GDM1 (cell line): ENCODE data around the gene FUS.
"Not testable (repeated sequence)": the region's sequence is repeated elsewhere in the genome, so short reads cannot be mapped to it uniquely, and the experiment has no call there.

ENCODE experiments used
- DNase-seq: peaks from one replicate; lab custom pipeline; 2025; lab: John Stamatoyannopoulos, UW

Gene FUS

DNA sequence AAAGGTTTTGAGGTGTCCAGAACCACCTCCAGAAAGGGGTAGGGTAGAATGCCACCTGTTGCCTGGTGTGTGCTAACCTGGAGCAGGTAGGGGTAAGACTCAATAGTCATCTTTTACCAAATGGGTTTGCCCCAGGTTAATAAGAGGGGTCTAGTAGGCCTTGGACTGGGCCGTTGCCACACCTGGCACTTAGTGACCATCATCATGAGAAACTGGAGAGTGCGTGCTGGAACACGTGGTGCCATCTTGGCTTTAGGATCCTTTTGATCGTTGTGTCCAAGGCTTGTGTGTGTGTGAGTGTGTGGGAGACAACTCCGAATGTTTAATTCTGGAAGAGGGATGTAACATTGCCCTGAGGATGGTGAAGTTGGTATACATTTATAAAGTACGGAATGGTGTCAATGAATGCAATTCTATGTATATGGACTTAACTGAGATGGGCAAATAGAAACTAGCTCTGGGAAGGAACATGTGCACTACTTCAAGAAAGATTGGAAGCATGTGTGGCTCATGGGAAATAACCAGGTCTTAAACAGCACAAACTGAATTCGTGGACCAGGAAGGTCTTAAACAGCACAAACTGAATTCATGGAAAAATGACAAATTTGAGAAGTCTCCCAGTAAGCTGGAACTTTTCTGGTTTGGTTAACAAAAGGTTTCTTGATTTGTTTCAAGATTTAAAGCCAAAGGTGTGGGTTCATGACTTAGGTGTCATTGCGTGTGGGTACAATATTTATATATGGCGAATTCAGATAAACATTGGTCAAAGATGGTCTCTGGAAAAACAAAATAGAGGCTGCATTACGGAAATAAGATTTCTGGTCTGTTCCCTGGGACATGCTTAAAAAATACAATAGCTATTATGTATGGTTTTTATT lies 7.2 kb downstream of the FUS start:
- DNase-seq: no peak

DNA sequence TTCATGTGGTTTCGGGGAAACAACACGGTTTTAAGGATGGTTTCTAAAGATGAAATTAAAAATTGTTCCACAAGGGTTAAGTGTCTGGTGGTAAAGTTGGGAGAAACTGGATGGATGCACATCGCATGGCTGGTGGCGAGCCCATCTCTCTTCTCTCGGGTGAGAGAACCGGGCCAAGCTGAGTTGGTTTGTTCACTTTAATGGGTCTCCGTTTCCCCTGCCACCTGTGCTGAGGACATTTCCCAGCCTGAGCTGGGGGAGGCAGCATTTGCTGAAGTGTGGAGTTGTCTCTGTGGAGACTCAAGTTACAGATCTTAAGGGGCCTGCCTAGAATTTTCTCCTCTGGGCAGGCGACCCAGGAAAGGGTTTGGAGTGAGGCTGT lies 7.9 kb downstream of the FUS start:
- no peak for DNase-seq

DNA sequence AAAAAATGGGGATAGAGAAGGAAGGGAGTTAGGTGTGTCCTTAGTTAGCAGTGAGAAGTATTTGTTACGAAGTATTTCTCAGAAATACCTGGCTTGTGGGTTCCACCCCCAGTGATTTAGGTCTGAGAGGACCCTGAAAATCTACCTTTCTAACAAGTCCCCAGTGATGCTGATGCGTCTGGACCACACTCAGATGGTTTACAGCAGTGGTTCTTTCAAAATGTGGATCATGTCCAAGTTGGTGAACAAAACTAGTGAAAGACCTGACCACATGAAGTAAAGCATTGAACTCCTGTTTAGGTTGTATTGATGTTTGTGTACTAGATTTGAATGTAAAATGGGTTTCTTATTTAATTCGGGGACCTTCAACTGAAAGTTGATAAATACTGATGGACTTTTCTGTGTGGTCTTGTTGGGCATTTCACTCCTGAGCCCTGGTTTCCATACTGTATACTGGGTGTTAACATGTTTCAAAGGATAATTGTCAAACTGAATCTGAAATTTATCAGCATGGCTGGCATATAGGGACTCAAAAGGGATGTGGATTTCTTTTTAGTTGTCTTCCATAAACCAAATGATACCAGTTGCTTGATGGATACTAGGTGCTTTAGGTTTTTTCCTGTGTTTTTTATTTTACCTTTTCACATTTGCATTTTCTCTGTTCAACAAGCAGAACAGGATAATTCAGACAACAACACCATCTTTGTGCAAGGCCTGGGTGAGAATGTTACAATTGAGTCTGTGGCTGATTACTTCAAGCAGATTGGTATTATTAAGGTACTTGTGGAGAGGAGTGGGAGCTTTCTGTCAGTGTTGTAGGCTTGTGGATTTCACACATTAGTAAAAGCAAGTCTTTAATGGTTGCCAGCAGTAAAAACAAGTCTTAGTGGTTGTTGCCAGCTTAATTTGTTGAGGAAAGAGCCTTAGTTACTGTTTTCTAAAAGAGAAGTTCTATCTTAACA lies 8.8 kb downstream of the FUS start:
- no peak for DNase-seq

DNA sequence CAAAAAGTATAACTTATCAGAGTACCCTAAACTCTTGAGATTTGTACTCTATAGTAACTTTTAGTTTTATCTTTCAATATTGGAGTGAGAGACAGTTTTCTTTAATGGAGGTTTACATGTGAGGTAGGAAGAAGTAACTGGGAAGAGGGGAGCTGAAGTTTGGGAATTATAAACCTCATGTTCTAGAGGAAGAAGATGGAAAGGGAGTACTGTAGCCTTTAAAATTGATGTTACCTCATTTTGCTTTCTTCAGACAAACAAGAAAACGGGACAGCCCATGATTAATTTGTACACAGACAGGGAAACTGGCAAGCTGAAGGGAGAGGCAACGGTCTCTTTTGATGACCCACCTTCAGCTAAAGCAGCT lies 9.5 kb downstream of the FUS start:
- DNase-seq: no peak

DNA sequence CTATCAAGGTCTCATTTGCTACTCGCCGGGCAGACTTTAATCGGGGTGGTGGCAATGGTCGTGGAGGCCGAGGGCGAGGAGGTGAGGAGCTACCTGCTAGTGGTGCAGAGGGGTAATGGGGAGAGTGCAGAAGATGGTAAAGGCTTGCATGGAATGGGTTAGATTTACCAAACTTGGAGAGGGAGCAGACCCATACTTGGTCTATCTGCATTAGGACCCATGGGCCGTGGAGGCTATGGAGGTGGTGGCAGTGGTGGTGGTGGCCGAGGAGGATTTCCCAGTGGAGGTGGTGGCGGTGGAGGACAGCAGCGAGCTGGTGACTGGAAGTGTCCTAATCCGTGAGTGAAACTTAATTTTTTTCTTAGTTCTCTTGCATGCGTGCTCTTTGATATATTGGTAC lies 10.1 kb downstream of the FUS start:
- no peak for DNase-seq

DNA sequence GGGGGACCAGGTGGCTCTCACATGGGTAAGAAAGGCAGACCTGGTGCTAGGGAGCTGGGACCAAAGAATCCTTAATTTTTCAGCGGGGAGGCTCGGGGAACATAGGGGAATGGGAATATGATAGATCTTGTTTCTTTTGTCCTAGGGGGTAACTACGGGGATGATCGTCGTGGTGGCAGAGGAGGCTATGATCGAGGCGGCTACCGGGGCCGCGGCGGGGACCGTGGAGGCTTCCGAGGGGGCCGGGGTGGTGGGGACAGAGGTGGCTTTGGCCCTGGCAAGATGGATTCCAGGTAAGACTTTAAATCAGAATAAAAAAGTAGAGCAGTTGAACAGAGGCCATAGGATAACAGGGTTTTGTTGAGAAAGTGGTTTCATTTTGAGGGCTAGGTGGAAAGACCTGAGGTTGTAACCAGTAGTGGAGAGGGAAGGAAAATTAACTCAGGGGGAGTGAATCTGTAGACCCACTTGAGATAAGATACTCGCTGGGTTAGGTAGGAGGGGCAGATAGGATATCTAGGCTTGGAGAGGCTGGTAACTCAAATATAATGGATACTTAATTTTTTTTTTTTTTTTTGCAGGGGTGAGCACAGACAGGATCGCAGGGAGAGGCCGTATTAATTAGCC lies 11.0 kb downstream of the FUS start:
- DNase-seq: no peak

DNA sequence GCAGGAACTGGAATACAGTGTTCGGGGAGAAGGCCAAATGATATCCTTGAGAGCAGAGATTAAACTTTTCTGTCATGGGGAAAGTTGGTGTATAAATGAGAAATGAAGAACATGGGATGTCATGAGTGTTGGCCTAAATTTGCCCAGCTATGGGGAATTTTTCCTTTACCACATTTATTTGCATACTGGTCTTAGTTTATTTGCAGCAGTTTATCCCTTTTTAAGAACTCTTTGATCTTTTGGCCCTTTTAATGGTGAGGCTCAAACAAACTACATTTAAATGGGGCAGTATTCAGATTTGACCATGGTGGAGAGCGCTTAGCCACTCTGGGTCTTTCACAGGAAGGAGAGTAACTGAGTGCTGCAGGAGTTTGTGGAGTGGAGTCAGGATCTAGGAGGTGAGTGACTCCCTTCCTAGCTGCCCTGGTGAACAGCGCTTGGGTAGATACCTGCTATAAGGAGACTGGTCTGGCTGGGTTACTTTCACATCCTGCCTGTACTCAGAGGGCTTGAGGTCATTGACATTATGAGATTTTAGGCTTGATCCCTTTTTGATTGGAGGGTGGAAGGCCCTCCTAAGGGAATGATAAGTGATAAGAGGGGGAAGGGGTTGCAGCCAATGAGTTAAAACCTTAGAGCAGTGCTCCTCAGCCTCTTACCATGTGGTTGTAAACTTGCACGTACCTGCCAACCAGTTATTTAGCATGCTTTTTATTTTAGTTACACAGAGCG lies 11.9 kb downstream of the FUS start:
- DNase-seq: no peak

DNA sequence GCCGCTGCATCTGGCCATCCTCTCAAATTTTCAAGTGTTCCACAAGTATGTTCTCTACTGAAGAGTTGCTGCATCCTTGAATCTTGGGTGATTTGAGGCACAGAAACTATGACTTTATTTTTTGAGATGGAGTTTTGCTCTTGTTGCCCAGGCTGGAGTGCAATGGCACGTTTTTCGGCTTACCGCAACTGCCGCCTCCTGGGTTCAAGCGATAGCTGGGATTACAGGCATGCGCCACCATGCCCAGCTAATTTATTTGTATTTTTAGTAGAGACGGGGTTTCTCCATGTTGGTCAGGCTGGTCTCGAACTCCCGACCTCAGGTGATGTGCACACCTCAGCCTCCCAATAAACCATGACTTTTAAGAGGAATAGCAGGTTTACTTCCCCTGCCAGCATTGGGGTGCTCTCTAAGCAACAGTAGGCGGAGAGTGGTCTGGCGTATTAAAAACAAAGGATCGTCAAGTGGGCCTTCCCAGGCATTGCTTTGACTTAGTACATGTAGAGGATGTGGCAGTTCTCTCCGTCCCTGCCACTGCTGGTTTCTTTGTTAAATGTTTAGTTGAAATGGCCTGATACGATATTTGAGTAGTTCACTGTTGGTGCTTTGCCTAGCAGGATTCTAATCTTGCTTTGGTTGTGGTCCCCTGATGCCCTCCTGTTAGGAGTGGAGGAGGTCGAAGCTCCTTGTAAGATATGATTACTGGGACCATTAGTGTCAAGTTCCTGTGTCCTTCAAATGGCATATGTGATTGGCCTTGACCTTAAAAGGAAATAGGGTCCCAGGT lies 13.1 kb downstream of the FUS start:
- no peak for DNase-seq

DNA sequence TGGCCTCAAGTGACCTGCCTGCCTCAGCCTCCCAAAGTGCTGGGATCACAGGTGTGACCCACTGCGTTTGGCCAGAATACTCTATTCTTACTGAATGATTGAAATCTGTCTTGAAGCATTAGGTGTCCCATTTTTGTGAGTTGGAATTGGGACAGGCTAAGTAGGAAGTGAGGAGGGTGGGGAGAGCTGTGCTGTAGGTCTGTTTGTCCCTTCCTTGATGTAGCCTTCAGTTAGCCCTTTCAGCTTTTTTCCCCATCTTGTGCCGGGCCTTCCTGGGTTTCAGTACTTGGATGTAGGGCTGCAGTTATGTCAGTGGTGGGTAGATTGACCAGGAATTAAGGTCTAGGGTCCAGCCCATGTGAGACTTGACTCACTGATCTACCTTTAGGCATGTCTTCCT lies 13.9 kb downstream of the FUS start:
- no peak for DNase-seq

DNA sequence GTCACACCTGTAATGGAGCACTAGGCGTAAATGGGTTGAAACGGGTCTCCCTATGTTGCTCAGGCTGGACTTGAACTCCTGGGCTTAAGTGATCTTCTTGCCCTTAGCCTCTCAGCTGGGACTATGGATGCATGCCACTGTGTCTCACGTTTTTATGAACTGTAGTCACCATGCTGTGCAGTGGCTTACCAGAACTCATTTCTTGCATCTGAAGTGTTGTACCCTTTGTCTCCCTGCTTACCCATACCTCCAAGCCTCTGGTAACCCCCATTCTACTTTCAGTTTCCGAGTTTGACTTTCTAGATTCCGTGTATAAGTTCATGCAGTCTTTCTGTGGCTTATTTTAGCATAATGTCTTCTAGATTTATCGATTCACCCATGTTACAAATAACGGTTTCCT lies 15.0 kb downstream of the FUS start:
- DNase-seq: no peak

DNA sequence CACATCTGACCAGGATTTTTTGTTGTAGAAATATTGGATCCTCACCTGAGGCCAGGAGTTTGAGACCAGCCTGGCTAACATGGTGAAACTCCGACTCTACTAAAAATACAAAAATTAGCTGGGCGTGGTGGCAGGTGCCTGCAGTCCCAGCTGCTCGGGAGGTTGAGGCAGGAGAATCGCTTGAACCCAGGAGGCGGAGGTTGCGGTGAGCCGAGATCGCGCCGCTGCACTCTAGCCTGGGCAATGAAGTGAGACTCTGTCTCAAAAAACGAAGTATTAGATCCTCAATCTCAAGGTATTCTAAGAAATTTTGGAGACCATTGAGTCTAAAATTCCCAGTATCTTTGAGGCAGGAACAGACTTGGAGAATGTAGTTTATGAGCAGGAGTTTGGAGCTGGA lies 15.9 kb downstream of the FUS start:
- not testable (repeated sequence) for DNase-seq

DNA sequence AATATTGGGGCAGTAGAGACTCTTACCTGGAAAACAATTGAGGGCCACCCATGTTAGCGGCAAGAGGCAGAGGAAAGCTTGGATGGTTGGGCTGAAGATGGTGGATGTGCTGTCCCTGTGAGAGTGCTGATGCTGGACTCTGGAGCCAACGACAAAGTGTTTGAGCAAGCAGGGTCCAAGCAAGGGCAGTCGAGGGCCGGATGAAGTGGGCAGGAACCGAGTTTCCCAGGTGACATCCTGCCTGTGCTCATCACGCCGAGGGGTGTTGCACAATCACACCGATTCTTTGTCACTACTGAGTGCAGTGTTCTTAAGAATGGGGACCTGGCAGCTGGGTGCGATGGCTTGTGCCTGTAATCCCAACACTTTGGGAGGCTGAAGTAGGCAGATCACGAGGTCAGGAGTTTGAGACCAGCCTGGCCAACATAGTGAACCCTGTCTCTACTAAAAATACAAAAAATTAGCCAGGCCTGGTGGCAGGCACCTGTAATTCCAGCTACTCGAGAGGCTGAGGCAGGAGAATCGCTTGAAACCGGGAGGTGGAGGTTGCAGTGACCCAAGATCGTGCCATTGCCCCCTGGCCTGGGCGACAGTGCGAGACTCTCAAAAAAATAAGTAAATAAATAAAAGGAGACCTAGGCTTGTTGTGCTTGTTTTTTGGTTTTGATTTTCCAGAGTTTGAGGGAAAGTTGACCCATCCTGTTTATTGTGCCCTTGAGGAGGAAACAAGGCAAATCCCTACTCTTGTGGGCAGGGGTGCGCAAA lies 16.6 kb downstream of the FUS start:
- DNase-seq: no peak

DNA sequence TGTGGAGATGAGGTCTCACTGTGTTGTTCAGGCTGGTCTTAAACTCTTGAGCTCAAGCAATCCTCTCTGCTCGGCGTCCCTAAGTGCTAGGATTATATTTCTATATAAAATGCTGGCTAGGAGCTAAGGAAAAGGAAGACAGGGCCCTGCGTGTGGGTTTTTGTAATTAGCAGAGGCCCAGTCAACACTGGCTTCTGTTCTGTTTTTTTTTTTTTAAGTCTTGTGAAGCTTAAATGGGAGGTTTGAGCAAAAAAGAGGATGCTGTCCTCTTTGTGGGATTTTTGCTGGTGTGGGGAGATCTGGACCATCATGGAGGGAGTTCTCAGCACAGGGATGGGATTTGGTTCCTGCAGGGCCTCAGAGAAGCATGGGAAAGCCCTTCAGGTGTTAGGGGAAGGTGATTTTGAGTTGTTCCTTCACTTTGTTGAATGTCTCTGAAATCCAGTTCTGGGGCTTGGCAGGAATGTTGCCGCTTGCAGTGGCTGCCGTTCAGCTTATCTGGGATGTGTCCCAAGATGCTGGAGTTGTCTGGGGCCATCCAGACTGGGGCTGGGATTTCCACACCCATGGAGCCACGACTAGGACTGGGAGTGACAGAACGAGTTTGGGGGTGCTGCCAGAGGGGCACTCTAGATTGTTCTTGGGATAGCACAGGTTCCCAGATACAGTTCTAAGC lies 18.4 kb downstream of the FUS start:
- DNase-seq: no peak

DNA sequence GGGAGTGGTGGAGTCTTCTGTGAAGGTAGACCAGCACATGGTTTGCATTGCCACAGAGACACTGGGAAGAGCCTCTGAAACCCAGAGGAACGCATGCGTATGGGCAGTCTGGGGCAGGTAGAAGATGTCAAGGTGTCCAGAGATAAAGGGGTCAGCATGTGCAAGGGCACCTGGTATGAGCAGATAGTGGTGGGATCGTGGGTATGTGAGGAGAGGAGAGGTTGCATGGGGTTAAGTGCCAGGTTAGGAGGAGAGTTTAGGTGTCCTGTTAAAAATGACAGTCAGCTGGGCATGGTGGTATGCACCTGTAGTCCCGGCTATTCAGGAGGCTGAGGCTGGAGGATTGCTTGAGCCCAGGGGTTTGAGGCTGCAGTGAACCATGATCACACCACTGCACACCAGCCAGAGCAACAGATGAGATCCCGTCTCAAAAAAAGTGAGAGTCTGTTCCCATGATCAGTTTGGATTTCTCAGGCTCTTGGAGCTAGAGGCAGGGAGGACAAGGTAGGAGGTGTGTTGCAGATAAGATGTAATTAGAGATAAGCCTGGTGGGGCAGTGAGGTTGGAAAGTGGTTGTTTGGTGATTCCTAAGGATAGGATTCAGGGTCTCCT lies 19.6 kb downstream of the FUS start:
- no peak for DNase-seq

DNA sequence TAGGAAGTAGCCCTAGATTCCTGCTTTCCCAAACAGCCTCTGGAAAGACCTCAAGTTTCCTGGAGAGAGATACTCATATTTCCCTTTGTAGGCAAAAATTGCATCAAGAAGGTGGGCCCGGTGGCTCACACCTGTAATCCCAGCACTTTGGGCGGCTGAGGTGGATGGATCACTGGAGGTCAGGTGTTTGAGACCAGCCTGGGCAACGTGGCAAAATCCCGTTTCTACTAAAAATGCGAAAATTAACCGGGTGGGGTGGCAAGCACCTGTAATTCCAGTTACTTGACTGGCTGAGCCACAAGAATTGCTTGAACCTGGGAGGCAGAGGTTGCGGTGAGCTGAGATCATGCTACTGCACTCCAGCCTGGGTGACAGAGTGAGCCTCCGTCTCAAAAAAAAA lies 20.2 kb downstream of the FUS start:
- not testable (repeated sequence) for DNase-seq

DNA sequence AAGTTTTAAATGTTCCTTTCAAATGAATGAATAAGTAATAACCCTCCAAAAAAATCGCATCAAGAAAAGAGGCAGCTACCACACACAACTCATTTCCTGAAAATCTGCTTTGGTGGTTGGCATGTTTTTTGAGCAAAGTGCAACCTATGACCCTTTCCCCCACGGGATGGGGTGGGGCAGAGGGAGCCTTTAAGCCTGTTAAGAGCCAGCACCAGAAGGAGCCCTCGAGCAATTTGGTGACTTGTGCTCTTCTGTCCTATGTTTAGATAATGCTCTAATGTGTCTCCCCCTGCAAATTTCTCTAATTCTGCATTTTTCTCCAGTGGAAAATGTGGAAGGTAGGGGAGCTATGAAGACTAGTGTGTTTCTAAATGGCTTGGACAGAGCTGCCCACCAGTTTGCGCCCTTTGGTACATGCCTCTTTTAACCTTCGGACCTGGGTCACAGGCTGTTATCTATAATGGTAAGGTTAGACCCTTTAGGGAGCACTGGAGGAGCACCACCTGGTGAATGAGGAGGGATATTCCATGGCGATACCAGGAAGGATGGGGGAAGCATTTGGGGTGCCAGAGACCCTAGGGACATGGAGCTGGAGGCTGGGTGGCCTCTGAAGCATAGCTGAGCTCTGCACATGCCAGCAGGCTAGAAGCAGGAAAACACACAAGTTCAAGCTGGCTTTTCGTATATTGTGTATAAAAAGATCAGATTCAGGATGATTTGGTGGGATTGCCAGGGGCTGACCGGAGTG lies 21.1 kb downstream of the FUS start:
- peak; percentile 45 for DNase-seq

DNA sequence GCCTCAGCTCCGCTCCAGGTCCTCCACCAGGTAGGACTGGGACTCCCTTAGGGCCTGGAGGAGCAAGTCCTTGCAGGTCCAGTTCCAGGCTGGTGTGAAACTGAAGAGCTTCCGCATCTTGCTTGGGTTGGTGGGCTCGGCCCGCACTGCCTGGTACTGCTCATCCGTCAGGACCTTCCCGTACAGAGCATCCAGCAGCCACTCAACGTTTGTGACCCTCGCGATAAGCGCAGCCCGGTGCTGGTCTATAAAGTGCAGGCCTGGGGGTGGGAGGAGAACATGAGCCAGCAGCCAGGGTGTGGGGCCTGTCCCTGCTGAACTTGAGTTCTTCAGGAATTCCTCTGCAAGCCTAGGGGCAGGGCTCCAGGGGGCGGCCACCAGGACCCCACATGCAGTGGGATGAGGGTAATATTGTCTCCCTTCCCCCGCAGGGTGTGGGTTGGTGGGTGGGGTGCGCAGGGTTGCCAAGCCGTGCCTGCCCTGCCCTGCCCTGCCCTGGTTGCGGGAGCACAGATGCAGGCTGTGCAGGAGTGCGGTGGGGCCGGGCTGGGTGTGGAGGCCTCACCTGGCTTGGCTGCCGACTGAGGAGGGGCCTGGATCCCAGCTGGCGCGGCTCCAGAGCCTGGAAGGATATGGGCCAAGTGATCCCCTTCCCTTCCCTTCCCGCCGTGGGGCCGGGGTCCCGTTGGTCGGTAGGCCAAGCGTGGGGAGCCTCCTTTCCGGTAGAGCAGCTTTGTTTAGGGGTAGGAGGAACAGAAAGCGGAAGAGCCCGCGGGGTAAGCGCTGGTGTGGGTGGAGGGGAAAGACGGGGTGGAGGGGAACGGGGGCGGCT lies 21.9 kb downstream of the FUS start:
- DNase-seq: peak; percentile 41
